Neural progenitor cell (in vitro differentiated cells): ENCODE data around the gene BCAP31. TPM values are rescaled to one million over a fixed set of nuclear protein-coding genes. Genes with fewer than 3 reads are reported as not detected.
"Not testable (repeated sequence)": the region's sequence is repeated elsewhere in the genome, so short reads cannot be mapped to it uniquely, and the experiment has no call there.

Source experiments
- DNase-seq: peaks from one replicate; pipeline ENCODE4 v3.0.0-alpha.2; 2016; ENCODE audit warnings: low spot score
- H2AFZ ChIP-seq: fragments of 200-600 bp; sonication (generic); replicated peaks from 2 replicates; pipeline ENCODE4 v1.6.1; 2016; ENCODE audit warnings: antibody characterized with exemption
- H3F3A ChIP-seq: fragments of 200-600 bp; sonication (generic); 2 replicates; pipeline ENCODE4 v1.6.1; 2016; ENCODE audit warnings: antibody characterized with exemption, low read depth
- H3K27ac ChIP-seq: fragments of 200-600 bp; sonication (generic); 2 replicates; pipeline ENCODE4 v1.5.1; 2016; ENCODE audit warnings: mild to moderate bottlenecking
- H3K27me3 ChIP-seq: fragments of 200-600 bp; sonication (generic); 2 replicates; pipeline ENCODE4 v1.6.1; 2016; ENCODE audit warnings: mild to moderate bottlenecking, moderate library complexity
- H3K36me3 ChIP-seq: fragments of 200-600 bp; sonication (generic); 2 replicates; pipeline ENCODE4 v1.5.1; 2016
- H3K4me1 ChIP-seq: fragments of 200-600 bp; sonication (generic); 2 replicates; pipeline ENCODE4 v1.6.1; 2016; ENCODE audit warnings: mixed run types
- H3K4me2 ChIP-seq: fragments of 200-600 bp; sonication (generic); 2 replicates; pipeline ENCODE4 v1.6.1; 2016
- H3K4me3 ChIP-seq: fragments of 200-600 bp; sonication (generic); 2 replicates; pipeline ENCODE4 v1.5.1; 2016
- H3K79me2 ChIP-seq: fragments of 200-600 bp; sonication (generic); 2 replicates; pipeline ENCODE4 v1.6.1; 2016; ENCODE audit warnings: low read depth
- H3K9ac ChIP-seq: fragments of 200-600 bp; sonication (generic); 2 replicates; pipeline ENCODE4 v1.6.1; 2016
- H3K9me3 ChIP-seq: fragments of 200-600 bp; sonication (generic); 2 replicates; pipeline ENCODE4 v1.5.1; 2016; ENCODE audit warnings: low read depth
- H4K20me1 ChIP-seq: fragments of 200-600 bp; sonication (generic); 2 replicates; pipeline ENCODE4 v1.6.1; 2016; ENCODE audit warnings: low read depth
- H3K27ac Mint-ChIP-seq: 3 replicates; pipeline ENCODE4 v1.8.0; 2021; ENCODE audit warnings: mixed read lengths
- H3K27me3 Mint-ChIP-seq: 2 replicates; pipeline ENCODE4 v1.8.0; 2022; ENCODE audit warnings: low read depth, mild to moderate bottlenecking, inconsistent platforms, moderate library complexity, mixed read lengths; ENCODE audit not compliant: insufficient read depth
- H3K36me3 Mint-ChIP-seq: 3 replicates; pipeline ENCODE4 v1.8.0; 2021; ENCODE audit warnings: mixed read lengths
- H3K4me1 Mint-ChIP-seq: 3 replicates; pipeline ENCODE4 v1.8.0; 2021; ENCODE audit warnings: mixed read lengths
- H3K4me3 Mint-ChIP-seq: 3 replicates; pipeline ENCODE4 v1.8.0; 2021; ENCODE audit warnings: mild to moderate bottlenecking, moderate library complexity, mixed read lengths
- H3K9me3 Mint-ChIP-seq: 3 replicates; pipeline ENCODE4 v1.8.0; 2020; ENCODE audit warnings: mixed read lengths
- EZH2 ChIP-seq: fragments of 200-600 bp; sonication (generic); IDR thresholded peaks from 2 replicates; pipeline ENCODE4 v1.6.1; 2017; ENCODE audit warnings: antibody characterized with exemption, mild to moderate bottlenecking, moderate library complexity
- EZH2phosphoT487 ChIP-seq: fragments of 200-600 bp; sonication (generic); IDR thresholded peaks from 2 replicates; pipeline ENCODE4 v1.6.1; 2017; ENCODE audit warnings: antibody characterized with exemption
- total RNA-seq: library from RNA; depleted of rRNA; stranded (reverse); fragments of >200 nt; gene quantifications from 2 replicates; pipeline ENCODE4 v1.2.3, GENCODE V29; 2015; ENCODE audit warnings: low replicate concordance
- TF ChIP-seq, protein P1 (sequence below): fragments of 200-600 bp; sonication (generic); IDR thresholded peaks from 2 replicates; pipeline ENCODE4 v1.5.1; 2017; ENCODE audit warnings: antibody characterized with exemption, mild to moderate bottlenecking

Gene BCAP31
- total RNA-seq, 1 donor from 2014 or later, result 52.5 TPM

DNA sequence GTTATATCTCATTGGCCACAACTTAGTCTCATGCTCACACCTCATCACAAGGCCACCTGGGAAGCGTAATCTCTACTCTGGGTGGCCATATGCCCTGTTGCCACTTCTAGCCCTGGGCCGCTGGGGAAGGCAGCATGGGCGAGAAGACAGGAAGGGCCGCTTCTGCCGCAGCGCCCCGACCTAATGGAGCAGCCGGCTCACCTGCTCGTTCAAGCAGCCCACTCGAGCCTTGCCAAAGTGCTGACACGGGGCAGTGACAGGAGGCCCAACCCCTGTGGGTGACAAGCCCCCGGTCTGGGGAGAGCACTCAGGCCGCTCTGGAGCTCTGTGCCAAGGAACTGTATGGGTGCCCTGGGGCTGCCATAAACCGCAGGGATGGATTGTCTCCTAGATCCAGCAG, 17.9 kb upstream of the BCAP31 start:
- not testable (repeated sequence) for H3K27ac Mint-ChIP-seq, H3K4me1 ChIP-seq, H3K27me3 Mint-ChIP-seq, H4K20me1 ChIP-seq, H3F3A ChIP-seq, H3K27me3 ChIP-seq, DNase-seq, H2AFZ ChIP-seq, H3K4me2 ChIP-seq, H3K4me3 ChIP-seq, H3K36me3 ChIP-seq, H3K36me3 Mint-ChIP-seq, H3K4me3 Mint-ChIP-seq, H3K9me3 ChIP-seq, H3K79me2 ChIP-seq, H3K9ac ChIP-seq, H3K27ac ChIP-seq
- H3K9me3 Mint-ChIP-seq, result peaks cover 13% of the 10 kb centered on the region
- H3K4me1 Mint-ChIP-seq, result peaks cover 12% of the 10 kb centered on the region

DNA sequence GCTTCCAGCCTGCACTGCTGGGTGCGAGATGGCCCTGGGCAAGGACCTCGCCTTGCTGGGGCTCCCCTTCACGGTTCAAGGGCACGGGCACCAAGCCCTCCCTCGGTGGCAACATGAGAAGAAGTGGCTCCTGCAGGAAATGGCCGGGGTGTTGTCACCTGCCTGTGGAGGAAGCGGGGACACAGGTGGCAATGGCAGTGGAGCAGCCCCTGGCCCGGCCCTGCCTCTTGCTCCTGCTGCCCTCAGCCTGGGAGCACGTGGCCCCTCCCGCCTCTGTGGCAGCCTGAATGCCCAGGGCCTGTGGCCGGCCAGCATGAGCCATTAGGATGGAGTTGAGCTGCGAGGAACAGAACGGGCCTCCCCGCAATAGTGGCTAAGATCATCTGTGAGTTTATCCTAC, 17.3 kb upstream of the BCAP31 start:
- no peaks in the 10 kb centered on the region for H3K79me2 ChIP-seq
- no peak overlapping the region for H3K4me2 ChIP-seq
- H3K36me3 ChIP-seq, result no peaks in the 10 kb centered on the region
- H3K9me3 ChIP-seq, result no peaks in the 10 kb centered on the region
- TF ChIP-seq EZH2phosphoT487 (no peak), EZH2 (no peak)
- TF ChIP-seq, protein P1, sequence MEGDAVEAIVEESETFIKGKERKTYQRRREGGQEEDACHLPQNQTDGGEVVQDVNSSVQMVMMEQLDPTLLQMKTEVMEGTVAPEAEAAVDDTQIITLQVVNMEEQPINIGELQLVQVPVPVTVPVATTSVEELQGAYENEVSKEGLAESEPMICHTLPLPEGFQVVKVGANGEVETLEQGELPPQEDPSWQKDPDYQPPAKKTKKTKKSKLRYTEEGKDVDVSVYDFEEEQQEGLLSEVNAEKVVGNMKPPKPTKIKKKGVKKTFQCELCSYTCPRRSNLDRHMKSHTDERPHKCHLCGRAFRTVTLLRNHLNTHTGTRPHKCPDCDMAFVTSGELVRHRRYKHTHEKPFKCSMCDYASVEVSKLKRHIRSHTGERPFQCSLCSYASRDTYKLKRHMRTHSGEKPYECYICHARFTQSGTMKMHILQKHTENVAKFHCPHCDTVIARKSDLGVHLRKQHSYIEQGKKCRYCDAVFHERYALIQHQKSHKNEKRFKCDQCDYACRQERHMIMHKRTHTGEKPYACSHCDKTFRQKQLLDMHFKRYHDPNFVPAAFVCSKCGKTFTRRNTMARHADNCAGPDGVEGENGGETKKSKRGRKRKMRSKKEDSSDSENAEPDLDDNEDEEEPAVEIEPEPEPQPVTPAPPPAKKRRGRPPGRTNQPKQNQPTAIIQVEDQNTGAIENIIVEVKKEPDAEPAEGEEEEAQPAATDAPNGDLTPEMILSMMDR, result no peak
- no peak overlapping the region for H3K4me3 ChIP-seq
- no peaks in the 10 kb centered on the region for H3K4me1 ChIP-seq
- H3K9ac ChIP-seq, result no peak overlapping the region
- no peaks in the 10 kb centered on the region for H4K20me1 ChIP-seq
- no peak overlapping the region for H2AFZ ChIP-seq
- H3K9me3 Mint-ChIP-seq, result peaks cover 14% of the 10 kb centered on the region
- H3K4me3 Mint-ChIP-seq, result no peak overlapping the region
- DNase-seq, result no peak
- H3K4me1 Mint-ChIP-seq, result peaks cover 12% of the 10 kb centered on the region
- no peak overlapping the region for H3K27ac ChIP-seq
- H3K27ac Mint-ChIP-seq, result no peak overlapping the region
- H3F3A ChIP-seq, result no peaks in the 10 kb centered on the region
- no peaks in the 10 kb centered on the region for H3K27me3 Mint-ChIP-seq
- H3K27me3 ChIP-seq, result no peaks in the 10 kb centered on the region
- H3K36me3 Mint-ChIP-seq, result no peaks in the 10 kb centered on the region

DNA sequence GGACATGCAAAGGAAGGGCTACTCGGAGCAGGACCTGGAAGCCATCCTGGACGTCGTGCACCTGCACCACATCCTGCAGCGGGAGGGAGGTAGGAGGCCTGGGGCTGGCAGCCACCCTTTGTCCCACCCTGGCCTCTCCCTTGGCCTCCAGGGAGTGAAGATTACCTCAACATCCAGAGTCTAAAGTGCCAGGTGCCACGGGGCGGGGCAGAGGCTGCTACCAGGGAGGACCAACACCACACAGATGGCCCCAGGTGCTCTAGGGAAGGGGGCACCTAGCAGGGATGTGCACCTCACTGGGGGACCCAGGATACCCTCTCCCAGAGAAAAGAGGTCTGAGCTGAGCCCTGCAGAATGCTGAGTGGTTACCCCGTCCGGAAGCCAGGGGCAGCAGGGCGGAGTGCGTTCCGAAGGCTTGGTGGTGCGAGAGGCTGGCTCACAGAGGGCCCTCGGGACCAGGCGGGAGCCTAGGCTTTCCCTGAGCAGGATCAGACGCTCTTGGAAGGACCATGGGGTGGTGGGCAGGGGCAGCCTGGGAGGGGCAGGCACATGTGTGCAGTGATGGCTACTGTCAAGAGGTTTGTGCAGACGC, 16.5 kb upstream of the BCAP31 start:
- Histone ChIP-seq H3K9ac (no peak overlapping the region), H4K20me1 (no peaks in the 10 kb centered on the region), H2AFZ (no peak overlapping the region), H3K79me2 (no peaks in the 10 kb centered on the region), H3K9me3 (no peaks in the 10 kb centered on the region), H3K4me1 (no peaks in the 10 kb centered on the region), H3F3A (no peaks in the 10 kb centered on the region), H3K4me2 (no peak overlapping the region), H3K27me3 (no peaks in the 10 kb centered on the region), H3K36me3 (no peaks in the 10 kb centered on the region), H3K27ac (no peak overlapping the region), H3K4me3 (no peak overlapping the region)
- peaks cover 12% of the 10 kb centered on the region for H3K4me1 Mint-ChIP-seq
- no peaks in the 10 kb centered on the region for H3K27me3 Mint-ChIP-seq
- no peak for DNase-seq
- TF ChIP-seq, protein P1, result no peak
- TF ChIP-seq EZH2, result no peak
- H3K4me3 Mint-ChIP-seq, result no peak overlapping the region
- H3K27ac Mint-ChIP-seq, result no peak overlapping the region
- H3K36me3 Mint-ChIP-seq, result peaks cover under 1% of the 10 kb centered on the region
- H3K9me3 Mint-ChIP-seq, result peaks cover 14% of the 10 kb centered on the region

DNA sequence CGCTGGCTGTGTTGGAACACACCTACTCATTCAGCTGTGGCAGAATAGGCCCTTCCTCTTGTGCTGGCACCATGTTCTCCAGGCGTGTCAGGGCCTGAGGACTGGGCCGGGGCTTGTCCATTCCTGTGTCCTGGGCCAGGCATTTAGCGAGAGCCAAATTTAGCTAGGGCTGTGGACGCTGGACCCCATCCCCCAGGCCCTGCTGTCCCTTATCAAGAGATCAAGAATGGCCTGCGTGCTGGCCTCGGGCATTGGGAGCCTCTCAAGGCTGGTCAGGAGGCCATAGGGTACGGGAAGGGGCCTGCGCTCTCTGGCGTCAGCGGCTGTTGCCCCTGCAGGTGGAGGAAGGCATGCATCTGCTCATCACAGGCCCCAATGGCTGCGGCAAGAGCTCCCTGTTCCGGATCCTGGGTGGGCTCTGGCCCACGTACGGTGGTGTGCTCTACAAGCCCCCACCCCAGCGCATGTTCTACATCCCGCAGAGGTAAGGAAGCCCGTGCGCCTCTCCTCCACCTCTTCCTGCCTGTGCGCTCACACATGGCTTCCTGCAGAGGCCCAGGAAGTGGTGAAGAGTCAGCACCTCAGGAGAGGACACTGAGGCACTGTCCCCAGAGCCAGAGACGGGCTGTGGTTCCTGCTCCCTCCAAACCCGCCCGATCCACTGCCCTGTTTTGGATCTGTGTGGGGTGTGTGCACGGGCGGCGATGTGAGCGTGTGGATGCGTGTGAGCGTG, 15.7 kb upstream of the BCAP31 start:
- H2AFZ ChIP-seq, result no peak overlapping the region
- no peaks in the 10 kb centered on the region for H3K36me3 ChIP-seq
- no peak overlapping the region for H3K9ac ChIP-seq
- no peak overlapping the region for H3K4me3 ChIP-seq
- no peaks in the 10 kb centered on the region for H3K27me3 ChIP-seq
- Mint-ChIP-seq H3K27me3 (no peaks in the 10 kb centered on the region), H3K4me3 (no peak overlapping the region), H3K27ac (no peak overlapping the region), H3K9me3 (peaks cover 22% of the 10 kb centered on the region), H3K4me1 (peaks cover 15% of the 10 kb centered on the region), H3K36me3 (peaks cover 5% of the 10 kb centered on the region)
- H3K4me1 ChIP-seq, result no peaks in the 10 kb centered on the region
- no peaks in the 10 kb centered on the region for H3K9me3 ChIP-seq
- TF ChIP-seq EZH2, result no peak
- no peak for TF ChIP-seq EZH2phosphoT487
- TF ChIP-seq, protein P1, result no peak
- no peaks in the 10 kb centered on the region for H4K20me1 ChIP-seq
- no peak for DNase-seq
- no peak overlapping the region for H3K27ac ChIP-seq
- no peak overlapping the region for H3K4me2 ChIP-seq
- H3K79me2 ChIP-seq, result no peaks in the 10 kb centered on the region
- no peaks in the 10 kb centered on the region for H3F3A ChIP-seq
